Panc1 (cell line): ENCODE results near the gene RAD1. TPM values are rescaled to one million over a fixed set of nuclear protein-coding genes. Genes with fewer than 3 reads are reported as not detected.

Experiments used
- ATAC-seq: fragments of 200-7000 bp; cut with Tn5 transposase; 2 replicates; pipeline ENCODE4 v1.9.1; 2020; ENCODE audit warnings: mild to moderate bottlenecking, moderate library complexity
- BruUV-seq: library from RNA; stranded (reverse); fragments of 400-500 nt; replicated peaks from 2 replicates; lab custom pipeline; 2021; lab: Mats Ljungman, UMichigan
- CTCF ChIA-PET: fragments of 300-600 bp; sonication (Branson Sonifier 250); formaldehyde crosslinking; loops from one replicate; lab custom pipeline; 2022; ENCODE audit warnings: antibody characterized with exemption; lab: Charles Lee
- POLR2A ChIA-PET: fragments of 300-600 bp; sonication (Branson Sonifier 250); formaldehyde crosslinking; loops from one replicate; lab custom pipeline; 2022; ENCODE audit warnings: antibody characterized with exemption; lab: Charles Lee
- DNase-seq: peaks from one replicate; pipeline ENCODE4 v3.0.0-alpha.2; 2010; ENCODE audit warnings: low read depth, low spot score
- H3K27ac ChIP-seq: 2 replicates; pipeline ENCODE4 v1.5.1; 2011; ENCODE audit warnings: mild to moderate bottlenecking, low read length, inconsistent platforms
- H3K27me3 ChIP-seq: fragments of 200-500 bp; sonication (Bioruptor generic); 2 replicates; pipeline ENCODE4 v1.6.0; 2014; ENCODE audit warnings: low read length, inconsistent platforms; ENCODE audit not compliant: control insufficient read depth, insufficient read depth
- H3K36me3 ChIP-seq: fragments of 200-500 bp; sonication (Bioruptor generic); 2 replicates; pipeline ENCODE4 v1.5.1; 2014; ENCODE audit warnings: inconsistent platforms, mild to moderate bottlenecking, low read length, moderate library complexity; ENCODE audit not compliant: control insufficient read depth, insufficient read depth
- H3K4me1 ChIP-seq: 2 replicates; pipeline ENCODE4 v1.5.1; 2011; ENCODE audit warnings: inconsistent platforms, mild to moderate bottlenecking, low read length, moderate library complexity; ENCODE audit not compliant: control insufficient read depth, insufficient read depth
- H3K4me3 ChIP-seq, 2 experiments: 2 replicates each; pipeline ENCODE4 v1.5.1; 2011 to 2012; ENCODE audit warnings: low read depth in 2 of 2, low read length in 2 of 2, mild to moderate bottlenecking in 2 of 2, inconsistent platforms in 1 of 2, moderate library complexity in 1 of 2
- H3K9me3 ChIP-seq: fragments of 200-500 bp; sonication (Bioruptor generic); 2 replicates; pipeline ENCODE4 v1.5.1; 2014; ENCODE audit warnings: low read depth, mild to moderate bottlenecking, inconsistent platforms, low read length, moderate library complexity; ENCODE audit not compliant: control insufficient read depth, insufficient read depth
- CTCF ChIP-seq: fragments of 450-650 bp; IDR thresholded peaks from 2 replicates; pipeline ENCODE4 v1.5.1; 2017; ENCODE audit warnings: mild to moderate bottlenecking
- POLR2AphosphoS5 ChIP-seq: IDR thresholded peaks from 2 replicates; pipeline ENCODE4 v1.6.1; 2012; ENCODE audit warnings: mild to moderate bottlenecking, low read depth, low read length, moderate library complexity
- REST ChIP-seq, 2 experiments: IDR thresholded peaks; 2 replicates each; pipeline ENCODE4 v1.6.1; 2011 to 2012; ENCODE audit warnings: low read depth in 2 of 2, control low read depth in 1 of 2, low read length in 1 of 2, mild to moderate bottlenecking in 1 of 2, moderate library complexity in 1 of 2; ENCODE audit not compliant: insufficient read depth in 1 of 2
- SIN3A ChIP-seq: IDR thresholded peaks from 2 replicates; pipeline ENCODE4 v1.6.1; 2012; ENCODE audit warnings: low read depth, mild to moderate bottlenecking, low read length, moderate library complexity, borderline replicate concordance; ENCODE audit not compliant: insufficient read depth
- TCF7L2 ChIP-seq: IDR thresholded peaks from 2 replicates; pipeline ENCODE4 v1.6.1; 2011; ENCODE audit warnings: mild to moderate bottlenecking, low read depth, low read length, inconsistent platforms
- in situ Hi-C: cut with HindIII; loops from 2 replicates; pipeline ENCODE4 v1.10.0; 2016; ENCODE audit warnings: low sequenced_read_pairs, low pct_unique_long_range_greater_than_20kb
- intact Hi-C: fragments of 100-400 bp; cut with micrococcal nuclease; formaldehyde crosslinking; loops from one replicate; pipeline ENCODE4 v1.10.0; 2022; ENCODE audit not compliant: unreplicated experiment
- total RNA-seq: library from RNA; stranded (reverse); gene quantifications from one replicate; pipeline ENCODE4 v1.2.1, GENCODE V29; 2021; ENCODE audit not compliant: unreplicated experiment

The RAD1 gene
- total RNA-seq, 1 experiment from 2014 or later = 31.8 TPM

- Histone ChIP-seq H3K36me3 (peaks cover 32% of the 10 kb centered on the region), H3K4me1 (no peaks in the 10 kb centered on the region), H3K4me3 (no peak overlapping the region), H3K27ac (no peak overlapping the region), H3K9me3 (no peaks in the 10 kb centered on the region), H3K27me3 (no peaks in the 10 kb centered on the region)
- intact Hi-C loops (no loop called here), in situ Hi-C loops (no loop called here)
- ATAC-seq (no peak), DNase-seq (no peak)
- ChIA-PET CTCF (no interaction called here), POLR2A (no interaction called here)
- TF ChIP-seq REST (IDR thresholded peaks at IDR 0.05; ENCODE audit: insufficient read depth in 1 of 2, low read depth in 2 of 2, low read length in 1 of 2) = no peak
- TF ChIP-seq POLR2AphosphoS5 = no peak
- TF ChIP-seq CTCF = no peak
- TF ChIP-seq SIN3A = no peak
- no peak for TF ChIP-seq TCF7L2
- no TSS peak for BruUV-seq
These were observed 28.7 kb upstream of the RAD1 start for GRCh38 chr5:34944044-34944443.

- ATAC-seq (no peak), DNase-seq (no peak)
- ChIA-PET CTCF (no interaction called here), POLR2A (no interaction called here)
- H3K4me3 ChIP-seq = no peak overlapping the region
- in situ Hi-C loops = no loop called here
- no peaks in the 10 kb centered on the region for H3K4me1 ChIP-seq
- BruUV-seq = no TSS peak
- no peaks in the 10 kb centered on the region for H3K9me3 ChIP-seq
- no peaks in the 10 kb centered on the region for H3K27me3 ChIP-seq
- H3K36me3 ChIP-seq = peaks cover 41% of the 10 kb centered on the region
- H3K27ac ChIP-seq = no peak overlapping the region
- TF ChIP-seq REST (IDR thresholded peaks at IDR 0.05; ENCODE audit: insufficient read depth in 1 of 2, low read depth in 2 of 2, low read length in 1 of 2) (no peak), TCF7L2 (no peak)
- intact Hi-C loops = no loop called here
These were observed 26.6 kb upstream of the RAD1 start for GRCh38 chr5:34941936-34942335.
